ENCODE measurements around the gene ADIPOR1. TPM values are rescaled to one million over a fixed set of nuclear protein-coding genes. Genes with fewer than 3 reads are reported as not detected.

Gene ADIPOR1
- total RNA-seq, 3 donors from 2014 or later (not counting 1 experiment from before 2014, with no cell fraction given), result 61.9 to 81.7 (median 80.6) TPM

GRCh38 chr1:202958544-202959275 is 598 bp upstream of the ADIPOR1 start:
- H3K4me1 Mint-ChIP-seq, result peaks cover 21 to 32% of the 10 kb centered on the region in 2 donors
- 1% methylated on average over 7 of the region's 10 CpGs for WGBS (ENCODE audit: insufficient coverage)
- Histone ChIP-seq H3K27ac (ENCODE audit: low read length) (peak overlapping the region; percentile 75), H3K9me3 (ENCODE audit: control insufficient read depth, insufficient read depth, low read length) (no peaks in the 10 kb centered on the region), H3K4me3 (ENCODE audit: low read length) (peak overlapping the region; percentile 53), H3K27me3 (ENCODE audit: control insufficient read depth, insufficient read depth, low read length) (no peaks in the 10 kb centered on the region), H3K4me1 (ENCODE audit: control insufficient read depth, insufficient read depth, low read length) (peaks cover 13% of the 10 kb centered on the region), H3K36me3 (ENCODE audit: control insufficient read depth, insufficient read depth, low read length) (peaks cover 7% of the 10 kb centered on the region)
- no peaks in the 10 kb centered on the region for H3K27me3 Mint-ChIP-seq (ENCODE audit: low read depth in 2 of 2)
- H3K36me3 Mint-ChIP-seq, result no peaks in the 10 kb centered on the region
- no peaks in the 10 kb centered on the region for H3K9me3 Mint-ChIP-seq
- no peak for ATAC-seq
- no peak for TF ChIP-seq CTCF (IDR thresholded peaks at IDR 0.05)
- H3K27ac Mint-ChIP-seq, result peak overlapping the region; percentile 85 to 90
- peak in 1 of 2 donors; percentile 58 for DNase-seq
- peak overlapping the region; percentile 86 for H3K4me3 Mint-ChIP-seq
- intact Hi-C loops (cut with micrococcal nuclease), result loop anchor here (1.0 to 2.0 kb wide), 3 partner anchors 9 to 70 kb away; partner anchors contain the start of genes CYB5R1, KLHL12 and RABIF

- H3K4me3 ChIP-seq (ENCODE audit: low read length), result peak overlapping the region; percentile 74
Observed at GRCh38 chr1:202956969-202957368, 1.1 kb downstream of the ADIPOR1 start.

GRCh38 chr1:202954057-202954745 is 3.9 kb downstream of the ADIPOR1 start:
- H3K27ac ChIP-seq (ENCODE audit: low read length), result no peak overlapping the region
- H3K9me3 ChIP-seq (ENCODE audit: control insufficient read depth, insufficient read depth, low read length), result no peaks in the 10 kb centered on the region
- Mint-ChIP-seq H3K4me1 (peaks cover 30 to 53% of the 10 kb centered on the region in 2 donors), H3K9me3 (no peaks in the 10 kb centered on the region), H3K36me3 (no peaks in the 10 kb centered on the region), H3K4me3 (no peak overlapping the region), H3K27me3 (ENCODE audit: low read depth in 2 of 2) (no peaks in the 10 kb centered on the region), H3K27ac (peak overlapping the region in 1 of 2 donors; percentile 1)
- WGBS (ENCODE audit: insufficient coverage), result 91% methylated on average over 6 of the region's 6 CpGs
- H3K27me3 ChIP-seq (ENCODE audit: control insufficient read depth, insufficient read depth, low read length), result no peaks in the 10 kb centered on the region
- H3K4me3 ChIP-seq (ENCODE audit: low read length), result no peak overlapping the region
- H3K4me1 ChIP-seq (ENCODE audit: control insufficient read depth, insufficient read depth, low read length), result peaks cover 18% of the 10 kb centered on the region
- no peak for TF ChIP-seq CTCF (IDR thresholded peaks at IDR 0.05)
- DNase-seq (no peak), ATAC-seq (no peak)
- H3K36me3 ChIP-seq (ENCODE audit: control insufficient read depth, insufficient read depth, low read length), result peaks cover 15% of the 10 kb centered on the region
- intact Hi-C loops (cut with micrococcal nuclease), result no loop called here

More at GRCh38 chr1:202956969-202957368, 1.1 kb downstream of the ADIPOR1 start:
- Histone ChIP-seq H3K27ac (ENCODE audit: low read length) (peak overlapping the region; percentile 82), H3K9me3 (ENCODE audit: control insufficient read depth, insufficient read depth, low read length) (no peaks in the 10 kb centered on the region), H3K36me3 (ENCODE audit: control insufficient read depth, insufficient read depth, low read length) (peaks cover under 1% of the 10 kb centered on the region), H3K27me3 (ENCODE audit: control insufficient read depth, insufficient read depth, low read length) (no peaks in the 10 kb centered on the region), H3K4me1 (ENCODE audit: control insufficient read depth, insufficient read depth, low read length) (peaks cover 18% of the 10 kb centered on the region)
- Mint-ChIP-seq H3K9me3 (no peaks in the 10 kb centered on the region), H3K4me1 (peaks cover 30 to 45% of the 10 kb centered on the region in 2 donors), H3K4me3 (peak overlapping the region; percentile 86), H3K27ac (peak overlapping the region; percentile 85 to 90), H3K36me3 (no peaks in the 10 kb centered on the region), H3K27me3 (ENCODE audit: low read depth in 2 of 2) (no peaks in the 10 kb centered on the region)
- 96% methylated on average over 3 of the region's 6 CpGs for WGBS (ENCODE audit: insufficient coverage)
- TF ChIP-seq CTCF (IDR thresholded peaks at IDR 0.05), result no peak
- intact Hi-C loops (cut with micrococcal nuclease), result no loop called here
- no peak for ATAC-seq
- no peak for DNase-seq
